ENCODE data around the gene SCLY.

SCLY gene

GRCh38 chr2:238119756-238120462 lies 59.1 kb downstream of the SCLY start:
- Histone ChIP-seq H3K4me1 (ENCODE audit: control insufficient read depth, low read depth, low read length) (no peaks in the 10 kb centered on the region), H3K27me3 (ENCODE audit: control insufficient read depth, insufficient read depth, low read length) (no peaks in the 10 kb centered on the region), H3K9ac (ENCODE audit: low read length) (no peak overlapping the region), H3K9me3 (ENCODE audit: control insufficient read depth, low read depth, low read length) (no peaks in the 10 kb centered on the region), H3K27ac (ENCODE audit: low read length) (no peak overlapping the region), H3K4me3 (ENCODE audit: low read length) (no peak overlapping the region), H3K36me3 (ENCODE audit: control insufficient read depth, low read depth, low read length) (no peaks in the 10 kb centered on the region)

- Histone ChIP-seq H3K4me3 (ENCODE audit: low read length) (no peak overlapping the region), H3K9me3 (ENCODE audit: control insufficient read depth, low read depth, low read length) (no peaks in the 10 kb centered on the region), H3K4me1 (ENCODE audit: control insufficient read depth, low read depth, low read length) (no peaks in the 10 kb centered on the region), H3K9ac (ENCODE audit: low read length) (no peak overlapping the region), H3K27ac (ENCODE audit: low read length) (no peak overlapping the region), H3K27me3 (ENCODE audit: control insufficient read depth, insufficient read depth, low read length) (no peaks in the 10 kb centered on the region), H3K36me3 (ENCODE audit: control insufficient read depth, low read depth, low read length) (no peaks in the 10 kb centered on the region)
Observed at GRCh38 chr2:238120463-238121298, 59.9 kb downstream of the SCLY start.

- Histone ChIP-seq H3K36me3 (ENCODE audit: control insufficient read depth, low read depth, low read length) (no peaks in the 10 kb centered on the region), H3K27ac (ENCODE audit: low read length) (no peak overlapping the region), H3K9me3 (ENCODE audit: control insufficient read depth, low read depth, low read length) (no peaks in the 10 kb centered on the region), H3K4me1 (ENCODE audit: control insufficient read depth, low read depth, low read length) (no peaks in the 10 kb centered on the region), H3K27me3 (ENCODE audit: control insufficient read depth, insufficient read depth, low read length) (no peaks in the 10 kb centered on the region), H3K9ac (ENCODE audit: low read length) (no peak overlapping the region), H3K4me3 (ENCODE audit: low read length) (no peak overlapping the region)
Observed at GRCh38 chr2:238121511-238122286, 60.9 kb downstream of the SCLY start.

GRCh38 chr2:238122287-238123217 lies 61.8 kb downstream of the SCLY start:
- no peaks in the 10 kb centered on the region for H3K9me3 ChIP-seq (ENCODE audit: control insufficient read depth, low read depth, low read length)
- no peaks in the 10 kb centered on the region for H3K27me3 ChIP-seq (ENCODE audit: control insufficient read depth, insufficient read depth, low read length)
- H3K4me1 ChIP-seq (ENCODE audit: control insufficient read depth, low read depth, low read length): no peaks in the 10 kb centered on the region
- no peak overlapping the region for H3K27ac ChIP-seq (ENCODE audit: low read length)
- H3K9ac ChIP-seq (ENCODE audit: low read length): no peak overlapping the region
- H3K4me3 ChIP-seq (ENCODE audit: low read length): no peak overlapping the region
- H3K36me3 ChIP-seq (ENCODE audit: control insufficient read depth, low read depth, low read length): no peaks in the 10 kb centered on the region

- Histone ChIP-seq H3K27ac (ENCODE audit: low read length) (no peak overlapping the region), H3K4me3 (ENCODE audit: low read length) (no peak overlapping the region), H3K9ac (ENCODE audit: low read length) (no peak overlapping the region), H3K9me3 (ENCODE audit: control insufficient read depth, low read depth, low read length) (no peaks in the 10 kb centered on the region), H3K36me3 (ENCODE audit: control insufficient read depth, low read depth, low read length) (no peaks in the 10 kb centered on the region), H3K4me1 (ENCODE audit: control insufficient read depth, low read depth, low read length) (no peaks in the 10 kb centered on the region), H3K27me3 (ENCODE audit: control insufficient read depth, insufficient read depth, low read length) (no peaks in the 10 kb centered on the region)
Observed at GRCh38 chr2:238123218-238123971, 62.6 kb downstream of the SCLY start.

GRCh38 chr2:238123991-238124470 lies 63.2 kb downstream of the SCLY start:
- no peaks in the 10 kb centered on the region for H3K36me3 ChIP-seq (ENCODE audit: control insufficient read depth, low read depth, low read length)
- H3K9me3 ChIP-seq (ENCODE audit: control insufficient read depth, low read depth, low read length): no peaks in the 10 kb centered on the region
- no peak overlapping the region for H3K27ac ChIP-seq (ENCODE audit: low read length)
- H3K9ac ChIP-seq (ENCODE audit: low read length): no peak overlapping the region
- no peaks in the 10 kb centered on the region for H3K27me3 ChIP-seq (ENCODE audit: control insufficient read depth, insufficient read depth, low read length)
- H3K4me1 ChIP-seq (ENCODE audit: control insufficient read depth, low read depth, low read length): no peaks in the 10 kb centered on the region
- no peak overlapping the region for H3K4me3 ChIP-seq (ENCODE audit: low read length)

- H3K27me3 ChIP-seq (ENCODE audit: control insufficient read depth, insufficient read depth, low read length): no peaks in the 10 kb centered on the region
- H3K36me3 ChIP-seq (ENCODE audit: control insufficient read depth, low read depth, low read length): no peaks in the 10 kb centered on the region
- H3K4me3 ChIP-seq (ENCODE audit: low read length): no peak overlapping the region
- H3K4me1 ChIP-seq (ENCODE audit: control insufficient read depth, low read depth, low read length): no peaks in the 10 kb centered on the region
- H3K27ac ChIP-seq (ENCODE audit: low read length): no peak overlapping the region
- no peaks in the 10 kb centered on the region for H3K9me3 ChIP-seq (ENCODE audit: control insufficient read depth, low read depth, low read length)
- no peak overlapping the region for H3K9ac ChIP-seq (ENCODE audit: low read length)
Observed at GRCh38 chr2:238124488-238125126, 63.8 kb downstream of the SCLY start.

GRCh38 chr2:238125127-238125885 lies 64.5 kb downstream of the SCLY start:
- H3K27me3 ChIP-seq (ENCODE audit: control insufficient read depth, insufficient read depth, low read length): no peaks in the 10 kb centered on the region
- H3K9me3 ChIP-seq (ENCODE audit: control insufficient read depth, low read depth, low read length): no peaks in the 10 kb centered on the region
- no peak overlapping the region for H3K4me3 ChIP-seq (ENCODE audit: low read length)
- no peaks in the 10 kb centered on the region for H3K4me1 ChIP-seq (ENCODE audit: control insufficient read depth, low read depth, low read length)
- H3K9ac ChIP-seq (ENCODE audit: low read length): no peak overlapping the region
- H3K27ac ChIP-seq (ENCODE audit: low read length): no peak overlapping the region
- H3K36me3 ChIP-seq (ENCODE audit: control insufficient read depth, low read depth, low read length): no peaks in the 10 kb centered on the region

GRCh38 chr2:238126338-238126737 lies 65.5 kb downstream of the SCLY start:
- no peaks in the 10 kb centered on the region for H3K36me3 ChIP-seq (ENCODE audit: control insufficient read depth, low read depth, low read length)
- no peaks in the 10 kb centered on the region for H3K4me1 ChIP-seq (ENCODE audit: control insufficient read depth, low read depth, low read length)
- no peak overlapping the region for H3K4me3 ChIP-seq (ENCODE audit: low read length)
- no peaks in the 10 kb centered on the region for H3K27me3 ChIP-seq (ENCODE audit: control insufficient read depth, insufficient read depth, low read length)
- no peak overlapping the region for H3K27ac ChIP-seq (ENCODE audit: low read length)
- H3K9ac ChIP-seq (ENCODE audit: low read length): no peak overlapping the region
- no peaks in the 10 kb centered on the region for H3K9me3 ChIP-seq (ENCODE audit: control insufficient read depth, low read depth, low read length)
